Endothelial cell of umbilical vein (primary cell): ENCODE results near the gene LANCL1. TPM values are rescaled to one million over a fixed set of nuclear protein-coding genes. Genes with fewer than 3 reads are reported as not detected.

Experiments used
- BruUV-seq: library from RNA; stranded (reverse); fragments of 400-500 nt; replicated peaks from 2 replicates; lab custom pipeline; 2021; lab: Mats Ljungman, UMichigan
- CTCF ChIA-PET: fragments of 300-600, 350-600 bp; sonication (Branson Sonifier 250); formaldehyde crosslinking; loops from one replicate; lab custom pipeline; 2021; ENCODE audit warnings: antibody characterized with exemption, inconsistent platforms; lab: Charles Lee
- POLR2A ChIA-PET: fragments of 300-600, 350-600 bp; sonication (Branson Sonifier 250); formaldehyde crosslinking; loops from one replicate; lab custom pipeline; 2021; ENCODE audit warnings: antibody characterized with exemption, inconsistent platforms; lab: Charles Lee
- DNase-seq: peaks from one replicate; pipeline ENCODE4 v3.0.0-alpha.2; 2011; ENCODE audit warnings: low read depth, low spot score
- FAIRE-seq: peaks from 2 replicates; lab custom pipeline; 2011; peaks lifted over from hg19 to GRCh38; lab: Jason Lieb, UNC
- H2AFZ ChIP-seq: 2 replicates; pipeline ENCODE4 v1.6.0; 2012; ENCODE audit warnings: low read depth, low read length, control low read depth, inconsistent platforms
- H3K27ac ChIP-seq: 2 replicates; pipeline ENCODE4 v1.5.1; 2011; ENCODE audit warnings: low read depth, mild to moderate bottlenecking, control low read depth, low read length, moderate library complexity; ENCODE audit not compliant: insufficient read depth
- H3K27me3 ChIP-seq, 2 experiments: 2 replicates each; pipeline versions ENCODE4 v1.6.0 to v1.6.1; 2011; ENCODE audit warnings: low read length in 2 of 2, mixed read lengths in 1 of 2; ENCODE audit not compliant: control insufficient read depth in 2 of 2, insufficient read depth in 2 of 2
- H3K36me3 ChIP-seq, 2 experiments: 2 replicates in 1 of 2; 3 replicates in 1 of 2; pipeline ENCODE4 v1.5.1; 2011; ENCODE audit warnings: low read length in 2 of 2, mild to moderate bottlenecking in 1 of 2, moderate library complexity in 1 of 2; ENCODE audit not compliant: control insufficient read depth in 2 of 2, insufficient read depth in 2 of 2; ENCODE audit errors: extremely low read depth in 1 of 2
- H3K4me1 ChIP-seq: 3 replicates; pipeline ENCODE4 v1.5.1; 2011; ENCODE audit warnings: mild to moderate bottlenecking, low read length; ENCODE audit not compliant: control insufficient read depth, insufficient read depth; ENCODE audit errors: extremely low read depth
- H3K4me2 ChIP-seq: 2 replicates; pipeline ENCODE4 v1.6.1; 2011; ENCODE audit warnings: low read length, control low read depth, mixed read lengths; ENCODE audit not compliant: insufficient read depth
- H3K4me3 ChIP-seq, 3 experiments: fragments of 200-600 bp in 1 of 3; sonication (generic), shearing (Covaris generic) in 1 of 3; replicated peaks in 1 of 3; 2 replicates each; pipeline ENCODE4 v1.5.1; 2011 to 2016; ENCODE audit warnings: control low read depth in 3 of 3, low read length in 3 of 3, mild to moderate bottlenecking in 2 of 3, inconsistent platforms in 1 of 3, low read depth in 1 of 3, moderate library complexity in 1 of 3; ENCODE audit not compliant: insufficient read depth in 1 of 3
- H3K79me2 ChIP-seq: 2 replicates; pipeline ENCODE4 v1.6.0; 2012; ENCODE audit warnings: low read length, inconsistent platforms; ENCODE audit not compliant: control insufficient read depth, insufficient read depth
- H3K9ac ChIP-seq: replicated peaks from 2 replicates; pipeline ENCODE3; 2011; ENCODE audit warnings: low read length, control low read depth; ENCODE audit not compliant: insufficient read depth; ENCODE audit errors: extremely low read depth
- H3K9me1 ChIP-seq: replicated peaks from 3 replicates; pipeline ENCODE4 v1.6.0; 2011; ENCODE audit warnings: mild to moderate bottlenecking, low read length; ENCODE audit not compliant: control insufficient read depth, insufficient read depth; ENCODE audit errors: extremely low read depth
- H3K9me3 ChIP-seq: replicated peaks from 2 replicates; pipeline ENCODE4 v1.5.1; 2012; ENCODE audit warnings: low read length, inconsistent platforms; ENCODE audit not compliant: control insufficient read depth, insufficient read depth
- H4K20me1 ChIP-seq: replicated peaks from 2 replicates; pipeline ENCODE3; 2011; ENCODE audit warnings: mild to moderate bottlenecking, low read length; ENCODE audit not compliant: control insufficient read depth, insufficient read depth; ENCODE audit errors: extremely low read depth
- FOS ChIP-seq: IDR thresholded peaks from 2 replicates; pipeline ENCODE4 v1.6.1; 2011; ENCODE audit warnings: mild to moderate bottlenecking, low read length, moderate library complexity, borderline replicate concordance; ENCODE audit not compliant: insufficient read depth
- GATA2 ChIP-seq: IDR thresholded peaks from 2 replicates; pipeline ENCODE4 v1.7.0; 2011; ENCODE audit warnings: low read depth, mild to moderate bottlenecking, moderate library complexity, mixed read lengths, low read length; ENCODE audit not compliant: insufficient read length, insufficient read depth
- JUN ChIP-seq: IDR thresholded peaks from 2 replicates; pipeline ENCODE4 v1.6.1; 2011; ENCODE audit warnings: borderline replicate concordance, low read depth; ENCODE audit not compliant: insufficient read length, insufficient read depth
- MAX ChIP-seq: IDR thresholded peaks from 2 replicates; pipeline ENCODE4 v1.6.1; 2011; ENCODE audit not compliant: insufficient read depth, insufficient read length
- POLR2AphosphoS5 ChIP-seq: IDR thresholded peaks from 2 replicates; pipeline ENCODE4 v1.6.1; 2012; ENCODE audit warnings: low read depth, mild to moderate bottlenecking, control low read depth, low read length, moderate library complexity; ENCODE audit not compliant: insufficient read depth
- dilution Hi-C: fragments of 300-500 bp; cut with MboI; formaldehyde crosslinking; loops from one replicate; pipeline ENCODE4 v1.15.0; 2019; ENCODE audit warnings: low sequenced_read_pairs; ENCODE audit not compliant: extremely low pct_ligation_motif_present
- intact Hi-C: fragments of 100-400 bp; cut with micrococcal nuclease; formaldehyde crosslinking; loops from one replicate; pipeline ENCODE4 v1.10.0; 2022
- polyA plus RNA-seq, 4 experiments: library from polyadenylated mRNA; depleted of rRNA in 3 of 4; stranded (reverse) in 3 of 4; unstranded in 1 of 4; fragments of >200 nt; gene quantifications; 2 replicates each; pipeline versions ENCODE4 v1.2.1 to v1.2.3, GENCODE V29; 2011 to 2012; ENCODE audit warnings: missing spikeins in 1 of 4
- total RNA-seq: library from RNA; stranded (reverse); gene quantifications from 2 replicates; pipeline ENCODE4 v1.2.3, GENCODE V29; 2021

The LANCL1 gene
- total and polyA plus RNA-seq, 2 donors (not counting 3 experiments of a cell fraction or from before 2014, with no cell fraction given): 22.9 to 24.2 TPM

GRCh38 chr2:210493528-210493927 is 17.0 kb upstream of the LANCL1 start:
- no peak overlapping the region for H3K9ac ChIP-seq
- H4K20me1 ChIP-seq: no peaks in the 10 kb centered on the region
- intact Hi-C loops (no loop called here), dilution Hi-C loops (no loop called here)
- BruUV-seq: no TSS peak
- TF ChIP-seq JUN: no peak
- TF ChIP-seq MAX: no peak
- no peak for DNase-seq
- H3K9me3 ChIP-seq: no peaks in the 10 kb centered on the region
- no peaks in the 10 kb centered on the region for H3K4me1 ChIP-seq
- H3K79me2 ChIP-seq: no peaks in the 10 kb centered on the region
- peaks cover 2 to 3% of the 10 kb centered on the region in 2 experiments for H3K27me3 ChIP-seq
- no peaks in the 10 kb centered on the region for H3K36me3 ChIP-seq
- CTCF ChIA-PET: interaction anchor here (1.2 to 1.5 kb wide), 2 partner anchors 9 to 11 kb away, joined by 4 to 5 read pairs; no protein-coding TSS in a partner anchor
- no peaks in the 10 kb centered on the region for H3K9me1 ChIP-seq
- H3K4me2 ChIP-seq: no peak overlapping the region
- H2AFZ ChIP-seq: no peak overlapping the region
- POLR2A ChIA-PET: no interaction called here
- H3K4me3 ChIP-seq: no peak overlapping the region
- no peak for FAIRE-seq
- H3K27ac ChIP-seq: no peak overlapping the region

DNA sequence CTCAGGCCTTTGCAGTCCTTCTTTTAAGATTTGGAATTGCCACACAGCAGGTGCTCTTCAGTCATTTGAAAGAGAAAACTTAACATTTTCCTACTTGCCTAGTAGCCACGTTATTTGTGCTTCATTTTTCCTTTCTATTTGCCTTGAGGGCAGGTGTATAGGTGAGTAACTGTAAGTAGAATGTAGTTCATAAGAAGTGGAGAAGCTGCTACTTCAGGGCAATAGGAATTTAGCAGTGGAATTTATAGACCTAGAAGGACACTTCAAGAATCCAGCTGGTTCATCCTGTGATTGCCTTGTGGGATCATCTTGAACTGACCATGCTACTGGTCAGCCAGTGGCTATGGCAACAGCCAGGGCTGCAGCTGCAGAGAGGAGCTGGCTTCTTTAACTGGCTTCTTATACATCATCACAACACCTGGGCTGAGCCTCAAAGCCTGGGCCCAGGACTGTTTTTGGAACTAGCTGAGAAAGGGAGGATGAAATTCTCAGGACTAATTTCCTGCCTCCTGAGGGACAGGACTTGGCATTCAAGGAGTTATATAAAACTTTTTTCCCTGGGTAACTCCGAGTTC is 5.1 kb upstream of the LANCL1 start:
- no peak for DNase-seq
- no peak overlapping the region for H3K4me3 ChIP-seq
- H3K27ac ChIP-seq: no peak overlapping the region
- no peak for FAIRE-seq
- H3K36me3 ChIP-seq: no peaks in the 10 kb centered on the region
- H3K27me3 ChIP-seq: peaks cover 0 to 2% of the 10 kb centered on the region in 2 experiments
- intact Hi-C loops (no loop called here), dilution Hi-C loops (no loop called here)
- no peaks in the 10 kb centered on the region for H3K9me3 ChIP-seq
- ChIA-PET CTCF (interaction anchor here (2.8 kb wide), 1 partner anchor 21 kb away, joined by 15 read pairs; no protein-coding TSS in a partner anchor), POLR2A (no interaction called here)
- H4K20me1 ChIP-seq: no peaks in the 10 kb centered on the region
- no peak overlapping the region for H3K9ac ChIP-seq
- TF ChIP-seq GATA2 (no peak), FOS (no peak), POLR2AphosphoS5 (no peak)
- no peaks in the 10 kb centered on the region for H3K79me2 ChIP-seq
- H2AFZ ChIP-seq: no peak overlapping the region
- no TSS peak for BruUV-seq
- no peaks in the 10 kb centered on the region for H3K9me1 ChIP-seq
- no peaks in the 10 kb centered on the region for H3K4me1 ChIP-seq
- H3K4me2 ChIP-seq: no peak overlapping the region
